ENCODE measurements around the gene CD63.

GRCh38 chr12:55698241-55698955, 30.4 kb downstream of the CD63 start:
- TF ChIP-seq CTCF (conservative IDR thresholded peaks at IDR 0.05; ENCODE audit: low read depth, low read length) (no peak), EZH2 (IDR thresholded peaks at IDR 0.05; ENCODE audit: low read length, unreplicated experiment) (no peak), EZH2phosphoT487 (IDR thresholded peaks at IDR 0.05; ENCODE audit: borderline replicate concordance, low read length) (no peak)

Data from PC-3 (cell line).